GM19240 (cell line): Measurements from ENCODE around the gene PRKCH.

Experiments
- DNase-seq: peaks from one replicate; pipeline ENCODE4 v3.0.0; 2011; ENCODE audit warnings: low spot score; ENCODE audit not compliant: insufficient read length

The PRKCH gene

GRCh38 chr14:61581340-61581739 is 260.0 kb downstream of the PRKCH start:
- no peak for DNase-seq

GRCh38 chr14:61581955-61582615 is 260.7 kb downstream of the PRKCH start:
- DNase-seq: no peak

GRCh38 chr14:61582815-61583214 is 261.4 kb downstream of the PRKCH start:
- no peak for DNase-seq

- DNase-seq: no peak
These were observed 263.0 kb downstream of the PRKCH start for GRCh38 chr14:61584331-61584741.

GRCh38 chr14:61585598-61586543 is 264.5 kb downstream of the PRKCH start:
- DNase-seq: no peak

GRCh38 chr14:61586544-61587055 is 265.2 kb downstream of the PRKCH start:
- no peak for DNase-seq

GRCh38 chr14:61587081-61587713 is 265.8 kb downstream of the PRKCH start:
- no peak for DNase-seq

- DNase-seq: no peak
These were observed 267.1 kb downstream of the PRKCH start for GRCh38 chr14:61588419-61588901.

- no peak for DNase-seq
These were observed 268.6 kb downstream of the PRKCH start for GRCh38 chr14:61589691-61590581.

GRCh38 chr14:61591862-61592261 is 270.5 kb downstream of the PRKCH start:
- no peak for DNase-seq

- DNase-seq: no peak
These were observed 272.0 kb downstream of the PRKCH start for GRCh38 chr14:61593330-61593729.

- DNase-seq: no peak
These were observed 275.6 kb downstream of the PRKCH start for GRCh38 chr14:61596990-61597389.

GRCh38 chr14:61598980-61599379 is 277.6 kb downstream of the PRKCH start:
- DNase-seq: no peak

- DNase-seq: no peak
These were observed 278.6 kb downstream of the PRKCH start for GRCh38 chr14:61599942-61600341.
